ENCODE measurements around the gene ZDHHC14.
"Not testable (repeated sequence)": the region's sequence is repeated elsewhere in the genome, so short reads cannot be mapped to it uniquely, and the experiment has no call there.

Gene ZDHHC14

GRCh38 chr6:157447735-157448134 is 66.7 kb downstream of the ZDHHC14 start:
- no peak for DNase-seq

- DNase-seq, result no peak
Observed at GRCh38 chr6:157449610-157450009, 68.6 kb downstream of the ZDHHC14 start.

- DNase-seq, result no peak
Observed at GRCh38 chr6:157450931-157451742, 70.1 kb downstream of the ZDHHC14 start.

GRCh38 chr6:157452096-157452495 is 71.1 kb downstream of the ZDHHC14 start:
- DNase-seq, result no peak

- DNase-seq, result no peak
Observed at GRCh38 chr6:157453131-157453530, 72.1 kb downstream of the ZDHHC14 start.

- DNase-seq, result no peak
Observed at GRCh38 chr6:157453978-157454377, 73.0 kb downstream of the ZDHHC14 start.

GRCh38 chr6:157454762-157455714 is 74.0 kb downstream of the ZDHHC14 start:
- no peak for DNase-seq

- DNase-seq, result no peak
Observed at GRCh38 chr6:157455731-157456523, 74.9 kb downstream of the ZDHHC14 start.

- DNase-seq, result no peak
Observed at GRCh38 chr6:157456524-157456829, 75.5 kb downstream of the ZDHHC14 start.

GRCh38 chr6:157457787-157458186 is 76.8 kb downstream of the ZDHHC14 start:
- no peak for DNase-seq

GRCh38 chr6:157459327-157459726 is 78.3 kb downstream of the ZDHHC14 start:
- no peak for DNase-seq

- DNase-seq, result no peak
Observed at GRCh38 chr6:157460182-157460999, 79.4 kb downstream of the ZDHHC14 start.

GRCh38 chr6:157461000-157461915 is 80.3 kb downstream of the ZDHHC14 start:
- peak; percentile 18 for DNase-seq

- DNase-seq, result no peak
Observed at GRCh38 chr6:157462956-157463742, 82.2 kb downstream of the ZDHHC14 start.

- DNase-seq, result not testable (repeated sequence)
Observed at GRCh38 chr6:157463743-157464135, 82.7 kb downstream of the ZDHHC14 start.

- DNase-seq, result no peak
Observed at GRCh38 chr6:157464653-157465535, 83.9 kb downstream of the ZDHHC14 start.

GRCh38 chr6:157466342-157466648 is 85.3 kb downstream of the ZDHHC14 start:
- no peak for DNase-seq

- DNase-seq, result not testable (repeated sequence)
Observed at GRCh38 chr6:157467339-157467738, 86.3 kb downstream of the ZDHHC14 start.

GRCh38 chr6:157468054-157468453 is 87.1 kb downstream of the ZDHHC14 start:
- no peak for DNase-seq
